Measurements from ENCODE around the gene USH2A.

GRCh38 chr1:216330262-216330661, 93.0 kb downstream of the USH2A start:
- TF ChIP-seq, protein P1, sequence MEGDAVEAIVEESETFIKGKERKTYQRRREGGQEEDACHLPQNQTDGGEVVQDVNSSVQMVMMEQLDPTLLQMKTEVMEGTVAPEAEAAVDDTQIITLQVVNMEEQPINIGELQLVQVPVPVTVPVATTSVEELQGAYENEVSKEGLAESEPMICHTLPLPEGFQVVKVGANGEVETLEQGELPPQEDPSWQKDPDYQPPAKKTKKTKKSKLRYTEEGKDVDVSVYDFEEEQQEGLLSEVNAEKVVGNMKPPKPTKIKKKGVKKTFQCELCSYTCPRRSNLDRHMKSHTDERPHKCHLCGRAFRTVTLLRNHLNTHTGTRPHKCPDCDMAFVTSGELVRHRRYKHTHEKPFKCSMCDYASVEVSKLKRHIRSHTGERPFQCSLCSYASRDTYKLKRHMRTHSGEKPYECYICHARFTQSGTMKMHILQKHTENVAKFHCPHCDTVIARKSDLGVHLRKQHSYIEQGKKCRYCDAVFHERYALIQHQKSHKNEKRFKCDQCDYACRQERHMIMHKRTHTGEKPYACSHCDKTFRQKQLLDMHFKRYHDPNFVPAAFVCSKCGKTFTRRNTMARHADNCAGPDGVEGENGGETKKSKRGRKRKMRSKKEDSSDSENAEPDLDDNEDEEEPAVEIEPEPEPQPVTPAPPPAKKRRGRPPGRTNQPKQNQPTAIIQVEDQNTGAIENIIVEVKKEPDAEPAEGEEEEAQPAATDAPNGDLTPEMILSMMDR (IDR thresholded peaks at IDR 0.05; ENCODE audit: poor library complexity, severe bottlenecking) = no peak
- TF ChIP-seq EP300 (conservative IDR thresholded peaks at IDR 0.05; ENCODE audit: poor library complexity, severe bottlenecking) (no peak), POLR2AphosphoS5 (IDR thresholded peaks at IDR 0.05) (no peak)
- TF ChIP-seq, protein P2, sequence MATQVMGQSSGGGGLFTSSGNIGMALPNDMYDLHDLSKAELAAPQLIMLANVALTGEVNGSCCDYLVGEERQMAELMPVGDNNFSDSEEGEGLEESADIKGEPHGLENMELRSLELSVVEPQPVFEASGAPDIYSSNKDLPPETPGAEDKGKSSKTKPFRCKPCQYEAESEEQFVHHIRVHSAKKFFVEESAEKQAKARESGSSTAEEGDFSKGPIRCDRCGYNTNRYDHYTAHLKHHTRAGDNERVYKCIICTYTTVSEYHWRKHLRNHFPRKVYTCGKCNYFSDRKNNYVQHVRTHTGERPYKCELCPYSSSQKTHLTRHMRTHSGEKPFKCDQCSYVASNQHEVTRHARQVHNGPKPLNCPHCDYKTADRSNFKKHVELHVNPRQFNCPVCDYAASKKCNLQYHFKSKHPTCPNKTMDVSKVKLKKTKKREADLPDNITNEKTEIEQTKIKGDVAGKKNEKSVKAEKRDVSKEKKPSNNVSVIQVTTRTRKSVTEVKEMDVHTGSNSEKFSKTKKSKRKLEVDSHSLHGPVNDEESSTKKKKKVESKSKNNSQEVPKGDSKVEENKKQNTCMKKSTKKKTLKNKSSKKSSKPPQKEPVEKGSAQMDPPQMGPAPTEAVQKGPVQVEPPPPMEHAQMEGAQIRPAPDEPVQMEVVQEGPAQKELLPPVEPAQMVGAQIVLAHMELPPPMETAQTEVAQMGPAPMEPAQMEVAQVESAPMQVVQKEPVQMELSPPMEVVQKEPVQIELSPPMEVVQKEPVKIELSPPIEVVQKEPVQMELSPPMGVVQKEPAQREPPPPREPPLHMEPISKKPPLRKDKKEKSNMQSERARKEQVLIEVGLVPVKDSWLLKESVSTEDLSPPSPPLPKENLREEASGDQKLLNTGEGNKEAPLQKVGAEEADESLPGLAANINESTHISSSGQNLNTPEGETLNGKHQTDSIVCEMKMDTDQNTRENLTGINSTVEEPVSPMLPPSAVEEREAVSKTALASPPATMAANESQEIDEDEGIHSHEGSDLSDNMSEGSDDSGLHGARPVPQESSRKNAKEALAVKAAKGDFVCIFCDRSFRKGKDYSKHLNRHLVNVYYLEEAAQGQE (IDR thresholded peaks at IDR 0.05; ENCODE audit: borderline replicate concordance) = no peak
